Loucy (cell line): ENCODE measurements around the gene IPPK.

Experiments used
- H2AFZ ChIP-seq: fragments of 200-600 bp; sonication (generic); 2 replicates; pipeline ENCODE4 v1.6.0; 2016; ENCODE audit warnings: antibody characterized with exemption, mild to moderate bottlenecking, low read length, moderate library complexity
- H3F3A ChIP-seq: fragments of 200-600 bp; 2 replicates; pipeline ENCODE4 v1.6.0; 2016; ENCODE audit warnings: antibody characterized with exemption, low read depth, mild to moderate bottlenecking
- H3K27me3 ChIP-seq: fragments of 200-600 bp; sonication (generic); 2 replicates; pipeline ENCODE4 v1.6.1; 2014; ENCODE audit warnings: low read length, mild to moderate bottlenecking; ENCODE audit not compliant: insufficient read depth, poor library complexity, severe bottlenecking
- H3K36me3 ChIP-seq: fragments of 200-600 bp; sonication (generic); 2 replicates; pipeline ENCODE4 v1.6.1; 2016; ENCODE audit warnings: low read length; ENCODE audit not compliant: insufficient read depth
- H3K4me1 ChIP-seq: fragments of 200-600 bp; sonication (generic); 2 replicates; pipeline ENCODE4 v1.5.1; 2014; ENCODE audit warnings: low read length, mild to moderate bottlenecking; ENCODE audit not compliant: insufficient read depth, poor library complexity, severe bottlenecking
- H3K4me2 ChIP-seq: fragments of 200-600 bp; sonication (generic); 2 replicates; pipeline ENCODE4 v1.6.0; 2014; ENCODE audit warnings: antibody characterized with exemption, low read length, low read depth, mild to moderate bottlenecking; ENCODE audit not compliant: poor library complexity, severe bottlenecking
- H3K4me3 ChIP-seq: fragments of 200-600 bp; sonication (generic); 2 replicates; pipeline ENCODE4 v1.5.1; 2014; ENCODE audit warnings: low read length, mild to moderate bottlenecking, mixed read lengths; ENCODE audit not compliant: poor library complexity, severe bottlenecking
- H3K79me2 ChIP-seq: fragments of 200-600 bp; sonication (generic); 2 replicates; pipeline ENCODE4 v1.6.1; 2014; ENCODE audit warnings: low read length; ENCODE audit not compliant: insufficient read depth
- H3K9ac ChIP-seq: fragments of 200-600 bp; sonication (generic); 2 replicates; pipeline ENCODE4 v1.6.0; 2014; ENCODE audit warnings: mild to moderate bottlenecking, low read depth, low read length, moderate library complexity; ENCODE audit not compliant: poor library complexity, severe bottlenecking
- H3K9me2 ChIP-seq: fragments of 200-600 bp; sonication (generic); replicated peaks from 2 replicates; pipeline ENCODE4 v1.6.1; 2016; ENCODE audit warnings: low read depth, low read length, mixed read lengths
- H3K9me3 ChIP-seq: fragments of 200-600 bp; sonication (generic); 2 replicates; pipeline ENCODE4 v1.6.1; 2014; ENCODE audit warnings: mild to moderate bottlenecking, antibody characterized with exemption, low read length, low read depth; ENCODE audit not compliant: insufficient read depth
- H4K20me1 ChIP-seq: fragments of 200-600 bp; sonication (generic); 2 replicates; pipeline ENCODE4 v1.6.0; 2014; ENCODE audit warnings: antibody characterized with exemption, low read length, mild to moderate bottlenecking; ENCODE audit not compliant: insufficient read depth, poor library complexity, severe bottlenecking
- CTCF ChIP-seq: fragments of 200-600 bp; sonication (generic); conservative IDR thresholded peaks from 2 replicates; pipeline ENCODE4 v1.5.1; 2014; ENCODE audit warnings: mild to moderate bottlenecking, antibody characterized with exemption, low read length
- EZH2phosphoT487 ChIP-seq: fragments of 200-600 bp; IDR thresholded peaks from 2 replicates; pipeline ENCODE4 v1.6.1; 2018; ENCODE audit warnings: antibody characterized with exemption, mild to moderate bottlenecking, moderate library complexity, borderline replicate concordance

The IPPK gene

GRCh38 chr9:92682269-92682668 lies 12.3 kb upstream of the IPPK start:
- Histone ChIP-seq H3K79me2 (no peaks in the 10 kb centered on the region), H4K20me1 (no peaks in the 10 kb centered on the region), H3K27me3 (no peaks in the 10 kb centered on the region), H3F3A (no peaks in the 10 kb centered on the region), H3K4me2 (no peak overlapping the region), H3K36me3 (no peaks in the 10 kb centered on the region), H3K9me3 (no peaks in the 10 kb centered on the region), H2AFZ (no peak overlapping the region), H3K4me1 (no peaks in the 10 kb centered on the region), H3K4me3 (no peak overlapping the region), H3K9ac (no peak overlapping the region), H3K9me2 (no peaks in the 10 kb centered on the region)
- TF ChIP-seq CTCF (no peak), EZH2phosphoT487 (no peak)

- no peaks in the 10 kb centered on the region for H4K20me1 ChIP-seq
- no peak overlapping the region for H2AFZ ChIP-seq
- H3K27me3 ChIP-seq = no peaks in the 10 kb centered on the region
- TF ChIP-seq CTCF (no peak), EZH2phosphoT487 (no peak)
- no peak overlapping the region for H3K4me3 ChIP-seq
- H3K9ac ChIP-seq = no peak overlapping the region
- H3K79me2 ChIP-seq = no peaks in the 10 kb centered on the region
- no peaks in the 10 kb centered on the region for H3F3A ChIP-seq
- no peaks in the 10 kb centered on the region for H3K9me3 ChIP-seq
- no peaks in the 10 kb centered on the region for H3K4me1 ChIP-seq
- no peak overlapping the region for H3K4me2 ChIP-seq
- no peaks in the 10 kb centered on the region for H3K9me2 ChIP-seq
- no peaks in the 10 kb centered on the region for H3K36me3 ChIP-seq
Measured at GRCh38 chr9:92680166-92681119, 10.5 kb upstream of the IPPK start.

- H3K4me1 ChIP-seq = no peaks in the 10 kb centered on the region
- H3K9ac ChIP-seq = no peak overlapping the region
- H3K9me3 ChIP-seq = no peaks in the 10 kb centered on the region
- no peaks in the 10 kb centered on the region for H3F3A ChIP-seq
- H4K20me1 ChIP-seq = no peaks in the 10 kb centered on the region
- H2AFZ ChIP-seq = no peak overlapping the region
- no peaks in the 10 kb centered on the region for H3K36me3 ChIP-seq
- no peak overlapping the region for H3K4me3 ChIP-seq
- no peaks in the 10 kb centered on the region for H3K9me2 ChIP-seq
- no peak overlapping the region for H3K4me2 ChIP-seq
- no peaks in the 10 kb centered on the region for H3K79me2 ChIP-seq
- no peak for TF ChIP-seq CTCF
- TF ChIP-seq EZH2phosphoT487 = no peak
- H3K27me3 ChIP-seq = no peaks in the 10 kb centered on the region
Measured at GRCh38 chr9:92679413-92680165, 9.7 kb upstream of the IPPK start.
